GM12878 (cell line): ENCODE measurements around the gene PHAF1. TPM values are rescaled to one million over a fixed set of nuclear protein-coding genes. Genes with fewer than 3 reads are reported as not detected.

Experiments used
- ATAC-seq: fragments of 200-7000 bp; cut with Tn5 transposase; 3 replicates; pipeline ENCODE4 v1.9.1; 2020; ENCODE audit warnings: mild to moderate bottlenecking, moderate library complexity
- BruUV-seq: library from RNA; stranded (reverse); fragments of 400-500 nt; replicated peaks from 2 replicates; lab custom pipeline; 2021; lab: Mats Ljungman, UMichigan
- CTCF ChIA-PET: fragments of 300-600 bp; sonication (Branson Sonifier 250); formaldehyde crosslinking; extraction: SDS; loops from one replicate; lab custom pipeline; 2021; ENCODE audit warnings: inconsistent platforms; lab: Yijun Ruan, JAX
- POLR2A ChIA-PET: fragments of 350-600 bp; formaldehyde crosslinking; extraction: SDS; loops from one replicate; lab custom pipeline; 2021; ENCODE audit warnings: inconsistent platforms; lab: Charles Lee
- RAD21 ChIA-PET: fragments of 300-600 bp; sonication (Branson Sonifier 250); formaldehyde crosslinking; loops from one replicate; lab custom pipeline; 2023; ENCODE audit warnings: antibody characterized with exemption; ENCODE audit not compliant: unreplicated experiment; lab: Charles Lee
- SMC1A ChIA-PET: fragments of 300-600 bp; sonication (Branson Sonifier 250); formaldehyde crosslinking; loops from one replicate; lab custom pipeline; 2023; ENCODE audit not compliant: unreplicated experiment, uncharacterized antibody; lab: Charles Lee
- DNase-seq: peaks from one replicate; pipeline ENCODE4 v3.0.0-alpha.2; 2011; ENCODE audit warnings: low read depth, low spot score
- FAIRE-seq: peaks from 3 replicates; lab custom pipeline; 2011; peaks lifted over from hg19 to GRCh38; lab: Jason Lieb, UNC
- H2AFZ ChIP-seq: 2 replicates; pipeline ENCODE4 v1.6.0; 2011; ENCODE audit warnings: low read depth, low read length, control low read depth; ENCODE audit not compliant: control insufficient read depth
- H3K27ac ChIP-seq: 2 replicates; pipeline ENCODE4 v1.5.1; 2011; ENCODE audit warnings: control low read depth; ENCODE audit not compliant: control insufficient read depth, insufficient read depth
- H3K27me3 ChIP-seq, 2 experiments: replicated peaks in 1 of 2; 2 replicates each; pipeline versions ENCODE4 v1.6.0 to v1.6.1; 2011; ENCODE audit warnings: low read length in 1 of 2; ENCODE audit not compliant: control insufficient read depth in 2 of 2, insufficient read depth in 2 of 2
- H3K36me3 ChIP-seq, 2 experiments: 2 replicates each; pipeline ENCODE4 v1.5.1; 2011; ENCODE audit warnings: low read length in 1 of 2; ENCODE audit not compliant: control insufficient read depth in 2 of 2, insufficient read depth in 2 of 2
- H3K4me1 ChIP-seq: 2 replicates; pipeline ENCODE4 v1.6.1; 2011; ENCODE audit warnings: mild to moderate bottlenecking, low read length, moderate library complexity, mixed read lengths; ENCODE audit not compliant: control insufficient read depth, insufficient read depth
- H3K4me2 ChIP-seq: 2 replicates; pipeline ENCODE4 v1.6.0; 2011; ENCODE audit warnings: control low read depth; ENCODE audit not compliant: control insufficient read depth, insufficient read depth
- H3K4me3 ChIP-seq: fragments of 200-600 bp; sonication (generic); 2 replicates; pipeline ENCODE4 v1.5.1; 2016
- H3K79me2 ChIP-seq: 2 replicates; pipeline ENCODE4 v1.6.0; 2011; ENCODE audit warnings: low read length; ENCODE audit not compliant: control insufficient read depth, insufficient read depth
- H3K9ac ChIP-seq: 2 replicates; pipeline ENCODE4 v1.8.0; 2011; ENCODE audit warnings: low read length, control low read depth, mixed read lengths; ENCODE audit not compliant: control insufficient read depth, insufficient read depth
- H3K9me3 ChIP-seq: replicated peaks from 3 replicates; pipeline ENCODE4 v1.5.1; 2011; ENCODE audit warnings: mild to moderate bottlenecking, low read length; ENCODE audit not compliant: control insufficient read depth, insufficient read depth
- H4K20me1 ChIP-seq: 2 replicates; pipeline ENCODE4 v1.6.0; 2011; ENCODE audit not compliant: control insufficient read depth, insufficient read depth
- BCL11A ChIP-seq: IDR thresholded peaks from 2 replicates; pipeline ENCODE4 v1.6.1; 2011; ENCODE audit warnings: low read depth, low read length
- BHLHE40 ChIP-seq, 2 experiments: fragments of 450-650 bp in 1 of 2; IDR thresholded peaks; 2 replicates each; pipeline ENCODE4 v1.6.1; 2011 to 2017; ENCODE audit warnings: low read depth in 2 of 2, borderline replicate concordance in 1 of 2, improper control_type of control experiment in 1 of 2, low read length in 1 of 2, mild to moderate bottlenecking in 1 of 2
- CEBPB ChIP-seq, 2 experiments: fragments of 150-350 bp in 1 of 2; IDR thresholded peaks; 2 replicates each; pipeline ENCODE4 v1.6.1; 2012 to 2014; ENCODE audit warnings: low read depth in 2 of 2, low read length in 2 of 2, borderline replicate concordance in 1 of 2, inconsistent platforms in 1 of 2
- CHD4 ChIP-seq: fragments of 200-600 bp; sonication (generic); IDR thresholded peaks from 2 replicates; pipeline ENCODE4 v1.6.1; 2016; ENCODE audit warnings: mild to moderate bottlenecking
- DPF2 ChIP-seq: fragments of 450-650 bp; IDR thresholded peaks from 2 replicates; pipeline ENCODE4 v1.6.1; 2017; ENCODE audit warnings: mild to moderate bottlenecking
- HDAC6 ChIP-seq: fragments of 200-600 bp; sonication (generic); IDR thresholded peaks from one replicate; pipeline ENCODE4 v1.8.0; 2017; ENCODE audit warnings: antibody characterized with exemption; ENCODE audit not compliant: unreplicated experiment
- KLF5 ChIP-seq: fragments of 450-650 bp; IDR thresholded peaks from 2 replicates; pipeline ENCODE4 v1.6.1; 2014; ENCODE audit warnings: mild to moderate bottlenecking; ENCODE audit not compliant: partially characterized antibody
- MLLT1 ChIP-seq: fragments of 450-650 bp; IDR thresholded peaks from 2 replicates; pipeline ENCODE4 v1.6.1; 2016; ENCODE audit warnings: mild to moderate bottlenecking
- NKRF ChIP-seq: fragments of 450-650 bp; conservative IDR thresholded peaks from 2 replicates; pipeline ENCODE4 v1.6.1; 2017; ENCODE audit warnings: mild to moderate bottlenecking, moderate library complexity
- POLR2A ChIP-seq: IDR thresholded peaks from 2 replicates; pipeline ENCODE4 v1.6.1; 2011; ENCODE audit warnings: low read depth, mild to moderate bottlenecking, low read length
- RAD51 ChIP-seq: fragments of 450-650 bp; IDR thresholded peaks from 2 replicates; pipeline ENCODE4 v1.6.1; 2016; ENCODE audit warnings: moderate library complexity, mild to moderate bottlenecking, inconsistent platforms
- SMC3 ChIP-seq: IDR thresholded peaks from 2 replicates; pipeline ENCODE4 v1.6.1; 2011; ENCODE audit warnings: low read length, improper control_type of control experiment, borderline replicate concordance
- SPI1 ChIP-seq: IDR thresholded peaks from 2 replicates; pipeline ENCODE4 v1.6.1; 2011; ENCODE audit warnings: low read depth, mild to moderate bottlenecking, low read length, moderate library complexity, borderline replicate concordance; ENCODE audit not compliant: insufficient read depth
- WGBS: methylation state at CpG from one replicate; pipeline ENCODE4 v1.1.6; 2016; ENCODE audit warnings: low lambda C conversion rate; ENCODE audit not compliant: insufficient replicate concordance, insufficient coverage; ENCODE audit errors: missing lambda C conversion rate; 5-methylcytosine and 5-hydroxymethylcytosine counted together
- in situ Hi-C: fragments of 300-500 bp; cut with MboI; formaldehyde crosslinking; loops from 9 replicates; pipeline ENCODE4 v1.14.3; 2018; ENCODE audit warnings: mixed read lengths
- intact Hi-C: fragments of 100-400 bp; cut with micrococcal nuclease; formaldehyde crosslinking; loops from one replicate; pipeline ENCODE4 v1.14.2; 2022; ENCODE audit not compliant: unreplicated experiment
- polyA plus RNA-seq, 11 experiments: library from polyadenylated mRNA; depleted of rRNA in 4 of 11; unstranded in 6 of 11; stranded (reverse) in 5 of 11; fragments of >200 nt; fragmentation: Nextera tagmentation in 4 of 11; fragmentation: Illumina TruSeq in 1 of 11; extraction: Ambion mirVana in 4 of 11; extraction: Trizol in 1 of 11; gene quantifications; 1 replicate in 1 of 11; 2 replicates in 10 of 11; pipeline versions ENCODE4 v1.2.1 to v1.2.3, GENCODE V29; 2011 to 2016; ENCODE audit warnings: inconsistent platforms in 2 of 11, missing spikeins in 2 of 11, low read depth in 1 of 11
- total RNA-seq, 4 experiments: library from RNA; depleted of rRNA in 3 of 4; stranded (reverse); fragments of >200 nt in 3 of 4; fragmentation: Illumina TruSeq in 1 of 4; extraction: Trizol in 1 of 4; gene quantifications; 2 replicates each; pipeline versions ENCODE4 v1.2.1 to v1.2.3, GENCODE V29; 2013 to 2021

The PHAF1 gene
- total and polyA plus RNA-seq, 10 of the 15 experiments (the other 5 are each of a cell fraction or from before 2014, with no cell fraction given): 4.5 to 20.9 (median 14.9) TPM

- ChIA-PET SMC1A (no interaction called here), CTCF (interaction anchor here (1.0 to 8.6 kb wide), 4 partner anchors 11 to 88 kb away, joined by 3 to 205 read pairs (median 54); partner anchors contain the start of genes B3GNT9, FBXL8 and TRADD), RAD21 (interaction anchor here (1.0 to 6.5 kb wide), 5 partner anchors 50 to 92 kb away, joined by 4 to 85 read pairs (median 7); no protein-coding TSS in a partner anchor), POLR2A (interaction anchor here (0.6 kb wide), 1 partner anchor 11 kb away, joined by 3 read pairs; no protein-coding TSS in a partner anchor)
- ATAC-seq (no peak), DNase-seq (no peak), FAIRE-seq (no peak)
- H3K27me3 ChIP-seq: no peaks in the 10 kb centered on the region
- no peak overlapping the region for H3K4me3 ChIP-seq
- H3K27ac ChIP-seq: no peak overlapping the region
- H3K79me2 ChIP-seq: peaks cover under 1% of the 10 kb centered on the region
- no peaks in the 10 kb centered on the region for H3K9me3 ChIP-seq
- H4K20me1 ChIP-seq: no peaks in the 10 kb centered on the region
- peak; percentile 47; the same call in 1 of the 2 replicates for TF ChIP-seq RAD51
- TF ChIP-seq BHLHE40 (IDR thresholded peaks at IDR 0.05; ENCODE audit: borderline replicate concordance in 1 of 2, low read depth in 2 of 2, low read length in 1 of 2): peak; percentile 53 to 66; a peak in 2 of 4 replicates
- TF ChIP-seq MLLT1: no peak
- H2AFZ ChIP-seq: no peak overlapping the region
- no TSS peak for BruUV-seq
- 65% methylated on average over 6 of the region's 6 CpGs for WGBS
- H3K4me1 ChIP-seq: peaks cover 14% of the 10 kb centered on the region
- intact Hi-C loops: loop anchor here (5.0 kb wide), 1 partner anchor 52 kb away; the partner anchor contains the start of genes FBXL8 and TRADD
- no peak overlapping the region for H3K4me2 ChIP-seq
- H3K36me3 ChIP-seq: peaks cover 0 to 5% of the 10 kb centered on the region in 2 experiments; a peak in 1 of 4 replicates
- no peak overlapping the region for H3K9ac ChIP-seq
- in situ Hi-C loops: loop anchor here (5.0 kb wide), 1 partner anchor 88 kb away; no protein-coding TSS in a partner anchor
These were observed 4.9 kb upstream of the PHAF1 start for GRCh38 chr16:67104845-67105244.

- Histone ChIP-seq H3K9me3 (no peaks in the 10 kb centered on the region), H2AFZ (no peak overlapping the region), H4K20me1 (no peaks in the 10 kb centered on the region), H3K4me1 (peaks cover 14% of the 10 kb centered on the region), H3K36me3 (peaks cover 0 to 5% of the 10 kb centered on the region in 2 experiments; a peak in 1 of 4 replicates), H3K27me3 (no peaks in the 10 kb centered on the region), H3K79me2 (peaks cover 5% of the 10 kb centered on the region), H3K27ac (no peak overlapping the region), H3K4me2 (peak overlapping the region; percentile 35; the same call in 1 of the 2 replicates), H3K9ac (no peak overlapping the region), H3K4me3 (no peak overlapping the region)
- 53% methylated on average over 2 of the region's 2 CpGs for WGBS
- in situ Hi-C loops: no loop called here
- intact Hi-C loops: no loop called here
- POLR2A ChIA-PET: no interaction called here
- ATAC-seq: no peak
- RAD21 ChIA-PET: interaction anchor here (1.8 kb wide), 1 partner anchor 87 kb away, joined by 6 read pairs; no protein-coding TSS in a partner anchor
- FAIRE-seq: no peak
- SMC1A ChIA-PET: interaction anchor here (2.2 kb wide), 1 partner anchor 78 kb away, joined by 7 read pairs; no protein-coding TSS in a partner anchor
- CTCF ChIA-PET: interaction anchor here (1.0 to 8.6 kb wide), 3 partner anchors 50 to 88 kb away, joined by 3 to 205 read pairs (median 98); partner anchors contain the start of genes B3GNT9, FBXL8, NOL3 and TRADD
- DNase-seq: no peak
- no TSS peak for BruUV-seq
- TF ChIP-seq BCL11A: no peak
- TF ChIP-seq DPF2: no peak
- TF ChIP-seq SPI1: no peak
- no peak for TF ChIP-seq CHD4
- TF ChIP-seq SMC3: no peak
- TF ChIP-seq HDAC6: no peak
- no peak for TF ChIP-seq POLR2A
- TF ChIP-seq NKRF: no peak
- TF ChIP-seq CEBPB (IDR thresholded peaks at IDR 0.05; ENCODE audit: borderline replicate concordance in 1 of 2, low read depth in 2 of 2, low read length in 2 of 2): no peak
- no peak for TF ChIP-seq KLF5
These were observed 4.5 kb upstream of the PHAF1 start for GRCh38 chr16:67105246-67105645.
